ENCODE data around the gene PRSS1.

PRSS1 gene

DNA sequence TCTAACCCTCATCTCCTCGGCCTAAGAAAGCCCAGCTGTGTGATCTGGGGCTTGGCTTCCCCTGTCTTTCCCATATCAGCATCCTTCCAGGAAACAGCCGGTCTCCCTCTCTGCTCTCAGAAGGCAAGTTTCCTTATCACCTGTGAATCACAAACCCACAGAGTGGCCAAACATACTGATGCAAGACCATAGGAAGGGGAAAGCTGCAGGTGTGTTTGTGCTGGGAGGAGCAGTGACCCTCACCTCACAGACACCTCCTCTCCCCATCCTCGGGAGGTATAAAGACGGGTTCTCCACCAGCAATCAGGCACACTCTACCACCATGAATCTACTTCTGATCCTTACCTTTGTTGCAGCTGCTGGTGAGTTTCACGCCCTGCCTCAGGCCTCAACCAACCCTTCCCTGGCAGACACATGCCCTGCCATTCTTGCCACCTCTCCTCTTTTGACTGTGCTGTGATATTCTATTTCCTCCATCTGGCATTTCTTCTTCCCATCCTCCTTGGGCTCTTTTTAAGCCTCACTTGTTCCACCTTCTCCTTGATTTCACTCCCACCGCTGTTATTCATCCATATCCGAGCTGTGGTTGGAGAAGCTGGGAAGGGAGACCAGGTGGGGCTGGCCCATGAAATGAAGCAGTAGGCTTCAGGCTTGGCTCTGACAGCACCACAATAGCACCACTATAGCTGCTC lies 21.5 kb downstream of the PRSS1 start, which contains the start of gene PRSS2:
PRSS2 (plus strand) TSS at position 310 of the 692 bp plus-strand sequence; CDS start at position 323, 13 bp downstream.
- TF ChIP-seq, protein P1, sequence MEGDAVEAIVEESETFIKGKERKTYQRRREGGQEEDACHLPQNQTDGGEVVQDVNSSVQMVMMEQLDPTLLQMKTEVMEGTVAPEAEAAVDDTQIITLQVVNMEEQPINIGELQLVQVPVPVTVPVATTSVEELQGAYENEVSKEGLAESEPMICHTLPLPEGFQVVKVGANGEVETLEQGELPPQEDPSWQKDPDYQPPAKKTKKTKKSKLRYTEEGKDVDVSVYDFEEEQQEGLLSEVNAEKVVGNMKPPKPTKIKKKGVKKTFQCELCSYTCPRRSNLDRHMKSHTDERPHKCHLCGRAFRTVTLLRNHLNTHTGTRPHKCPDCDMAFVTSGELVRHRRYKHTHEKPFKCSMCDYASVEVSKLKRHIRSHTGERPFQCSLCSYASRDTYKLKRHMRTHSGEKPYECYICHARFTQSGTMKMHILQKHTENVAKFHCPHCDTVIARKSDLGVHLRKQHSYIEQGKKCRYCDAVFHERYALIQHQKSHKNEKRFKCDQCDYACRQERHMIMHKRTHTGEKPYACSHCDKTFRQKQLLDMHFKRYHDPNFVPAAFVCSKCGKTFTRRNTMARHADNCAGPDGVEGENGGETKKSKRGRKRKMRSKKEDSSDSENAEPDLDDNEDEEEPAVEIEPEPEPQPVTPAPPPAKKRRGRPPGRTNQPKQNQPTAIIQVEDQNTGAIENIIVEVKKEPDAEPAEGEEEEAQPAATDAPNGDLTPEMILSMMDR (IDR thresholded peaks at IDR 0.05), result no peak

DNA sequence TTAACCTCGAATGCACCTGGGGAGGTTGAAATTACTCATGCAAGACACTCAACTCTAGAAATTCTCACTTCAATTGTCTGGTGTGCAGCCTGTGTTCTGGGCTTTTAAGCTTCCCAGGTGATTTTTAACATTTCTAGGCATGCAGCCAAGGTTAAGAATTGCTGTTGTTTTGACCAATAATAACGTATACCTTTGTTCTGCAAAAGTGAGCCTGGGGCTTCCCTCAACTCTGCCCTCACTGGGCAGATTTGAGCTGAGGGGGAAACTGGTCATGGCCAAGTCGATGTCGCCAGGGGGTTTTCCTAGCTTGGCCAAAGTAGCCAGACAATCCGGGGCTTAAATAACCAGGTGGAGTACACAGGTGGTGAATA lies 22.1 kb downstream of the PRSS1 start:
- TF ChIP-seq, protein P1 (IDR thresholded peaks at IDR 0.05), result no peak

GRCh38 chr7:142772051-142772450 lies 22.8 kb downstream of the PRSS1 start:
- TF ChIP-seq, protein P1 (IDR thresholded peaks at IDR 0.05), result no peak

DNA sequence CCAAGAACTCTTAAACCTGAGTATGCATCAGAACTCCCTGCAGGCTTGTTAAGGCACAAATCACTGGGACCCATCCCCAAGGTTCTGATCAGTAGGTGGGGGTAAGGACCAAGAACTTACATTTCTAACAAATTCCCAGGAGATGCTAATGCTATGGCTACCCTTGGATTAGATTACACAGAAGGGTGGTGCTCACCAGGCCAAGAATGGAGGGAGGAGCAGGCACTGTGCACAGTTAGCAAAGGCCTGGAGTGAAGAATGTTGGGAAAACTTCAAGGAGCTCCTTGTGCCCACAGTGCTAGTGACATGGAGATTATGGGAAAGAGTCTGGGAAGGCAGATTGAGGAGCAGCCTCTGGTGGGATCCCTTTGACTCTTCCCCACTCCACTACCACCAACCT lies 23.4 kb downstream of the PRSS1 start:
- TF ChIP-seq, protein P1 (IDR thresholded peaks at IDR 0.05), result no peak

DNA sequence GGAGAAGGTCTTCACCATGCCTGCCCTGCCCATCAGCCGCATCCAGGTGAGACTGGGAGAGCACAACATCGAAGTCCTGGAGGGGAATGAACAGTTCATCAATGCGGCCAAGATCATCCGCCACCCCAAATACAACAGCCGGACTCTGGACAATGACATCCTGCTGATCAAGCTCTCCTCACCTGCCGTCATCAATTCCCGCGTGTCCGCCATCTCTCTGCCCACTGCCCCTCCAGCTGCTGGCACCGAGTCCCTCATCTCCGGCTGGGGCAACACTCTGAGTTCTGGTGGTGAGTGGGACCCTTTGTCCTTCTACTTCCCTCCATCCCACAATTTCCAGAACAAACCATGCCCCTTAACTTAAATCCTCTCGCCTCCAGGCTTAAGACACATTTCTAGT lies 24.0 kb downstream of the PRSS1 start:
- TF ChIP-seq, protein P1 (IDR thresholded peaks at IDR 0.05), result no peak

DNA sequence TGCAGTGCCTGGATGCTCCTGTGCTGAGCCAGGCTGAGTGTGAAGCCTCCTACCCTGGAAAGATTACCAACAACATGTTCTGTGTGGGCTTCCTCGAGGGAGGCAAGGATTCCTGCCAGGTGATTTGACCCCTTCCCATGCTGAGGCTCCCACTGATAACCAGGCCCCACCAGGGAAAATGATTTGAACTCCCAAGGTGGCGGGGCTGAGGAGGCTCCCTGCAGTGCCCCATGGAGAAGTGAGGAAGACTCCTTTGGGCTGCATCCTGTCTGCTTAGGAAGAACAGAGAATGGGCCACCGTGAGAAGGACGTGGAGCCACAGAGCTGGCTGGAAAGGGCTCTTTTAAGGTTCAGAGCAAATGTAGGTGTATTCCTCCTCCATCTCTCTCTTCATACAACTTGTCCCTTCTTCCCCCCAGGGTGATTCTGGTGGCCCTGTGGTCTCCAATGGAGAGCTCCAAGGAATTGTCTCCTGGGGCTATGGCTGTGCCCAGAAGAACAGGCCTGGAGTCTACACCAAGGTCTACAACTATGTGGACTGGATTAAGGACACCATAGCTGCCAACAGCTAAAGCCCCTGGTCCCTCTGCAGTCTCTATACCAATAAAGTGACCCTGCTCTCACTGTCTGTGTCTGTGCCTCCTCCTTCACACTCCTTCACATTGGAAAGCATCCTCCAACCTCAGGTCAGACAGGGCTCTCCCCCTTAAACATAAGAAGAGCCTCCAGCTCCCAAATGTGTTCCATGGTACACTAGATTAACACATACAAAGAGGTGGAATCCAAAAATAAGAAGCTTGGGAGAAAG lies 24.9 kb downstream of the PRSS1 start:
- TF ChIP-seq, protein P1 (IDR thresholded peaks at IDR 0.05), result no peak

DNA sequence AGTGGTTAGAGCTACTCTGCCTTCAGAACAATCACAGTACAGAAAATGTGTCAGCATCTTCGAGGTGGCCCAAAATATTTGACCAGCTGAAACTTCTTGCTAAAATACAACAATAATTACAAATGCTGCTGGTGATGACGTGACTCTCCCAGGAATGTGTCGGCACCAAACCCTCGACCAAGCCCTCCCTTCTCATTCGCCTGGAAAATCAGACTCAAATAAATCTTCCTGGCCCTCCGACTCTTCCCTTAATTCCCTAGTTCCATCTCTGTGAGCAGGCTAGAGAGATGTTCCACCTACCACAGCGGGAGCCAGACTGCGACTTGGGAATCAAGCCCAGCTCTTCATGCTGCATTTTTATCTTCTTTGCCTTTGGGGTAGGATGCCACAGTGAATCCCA lies 25.6 kb downstream of the PRSS1 start:
- TF ChIP-seq, protein P1 (IDR thresholded peaks at IDR 0.05), result no peak

Measured in LNCAP (cell line).